H1 (cell line): ENCODE results near the gene ADD1. TPM values are rescaled to one million over a fixed set of nuclear protein-coding genes. Genes with fewer than 3 reads are reported as not detected.
A peak's percentile ranks its signal among the peaks of the same experiment; 100 is the strongest.

Experiments
- CTCF ChIA-PET: fragments of 300-600 bp; sonication (Branson Sonifier 250); formaldehyde crosslinking; loops from one replicate; lab custom pipeline; 2021; ENCODE audit not compliant: partially characterized antibody; lab: Charles Lee
- POLR2A ChIA-PET: fragments of 300-600 bp; sonication (Branson Sonifier 250); formaldehyde crosslinking; loops from one replicate; lab custom pipeline; 2021; ENCODE audit warnings: inconsistent platforms; ENCODE audit not compliant: partially characterized antibody; lab: Charles Lee
- DNase-seq, 2 experiments: peaks; one replicate each; pipeline versions ENCODE4 v3.0.0 to v3.0.0-alpha.2; 2010 to 2022; ENCODE audit warnings: low spot score in 2 of 2, low read depth in 1 of 2, mixed read lengths in 1 of 2
- FAIRE-seq: peaks from 2 replicates; lab custom pipeline; 2011; peaks lifted over from hg19 to GRCh38; lab: Jason Lieb, UNC
- H2AFZ ChIP-seq: 2 replicates; pipeline ENCODE4 v1.8.1; 2012; ENCODE audit warnings: low read length, inconsistent platforms
- H2AK5ac ChIP-seq: 2 replicates; pipeline ENCODE4 v1.6.1; 2013; ENCODE audit warnings: low read depth, low read length
- H2BK120ac ChIP-seq: replicated peaks from 2 replicates; pipeline ENCODE3; 2013; ENCODE audit warnings: low read depth, low read length, inconsistent platforms
- H2BK12ac ChIP-seq: 2 replicates; pipeline ENCODE4 v1.6.1; 2013; ENCODE audit warnings: low read depth, low read length
- H2BK15ac ChIP-seq: 2 replicates; pipeline ENCODE4 v1.6.1; 2013; ENCODE audit warnings: low read length
- H2BK20ac ChIP-seq: 2 replicates; pipeline ENCODE4 v1.6.1; 2013; ENCODE audit warnings: low read length
- H2BK5ac ChIP-seq: 2 replicates; pipeline ENCODE4 v1.6.1; 2013; ENCODE audit warnings: low read depth, low read length
- H3K14ac ChIP-seq: 2 replicates; pipeline ENCODE4 v1.6.1; 2013; ENCODE audit warnings: inconsistent platforms; ENCODE audit not compliant: insufficient read length
- H3K18ac ChIP-seq: 2 replicates; pipeline ENCODE4 v1.6.1; 2013; ENCODE audit warnings: low read length; ENCODE audit errors: extremely low read depth
- H3K23ac ChIP-seq: 2 replicates; pipeline ENCODE4 v1.6.1; 2013; ENCODE audit warnings: inconsistent platforms; ENCODE audit not compliant: insufficient read length
- H3K23me2 ChIP-seq: 2 replicates; pipeline ENCODE4 v1.6.1; 2013; ENCODE audit warnings: low read depth, low read length
- H3K27ac ChIP-seq: 2 replicates; pipeline ENCODE4 v1.6.1; 2011; ENCODE audit warnings: low read depth, low read length, inconsistent platforms
- H3K27me3 ChIP-seq, 4 experiments: replicated peaks in 1 of 4; 1 replicate in 1 of 4; 2 replicates in 3 of 4; pipeline versions ENCODE4 v1.6.1 to v1.8.1; 2011 to 2013; ENCODE audit warnings: low read length in 3 of 4, mild to moderate bottlenecking in 3 of 4, inconsistent platforms in 2 of 4, mixed read lengths in 2 of 4, moderate library complexity in 1 of 4; ENCODE audit not compliant: control insufficient read depth in 3 of 4, insufficient read depth in 3 of 4; ENCODE audit errors: extremely low read depth in 1 of 4
- H3K36me3 ChIP-seq, 4 experiments: 2 replicates each; pipeline versions ENCODE4 v1.6.1 to v1.8.1; 2011 to 2013; ENCODE audit warnings: mild to moderate bottlenecking in 4 of 4, low read length in 3 of 4, moderate library complexity in 2 of 4, control low read depth in 1 of 4, inconsistent platforms in 1 of 4; ENCODE audit not compliant: insufficient read depth in 4 of 4, control insufficient read depth in 2 of 4
- H3K4ac ChIP-seq: replicated peaks from 2 replicates; pipeline ENCODE3; 2013; ENCODE audit warnings: low read length, low read depth, mixed read lengths, inconsistent platforms; ENCODE audit not compliant: insufficient read length
- H3K4me1 ChIP-seq, 4 experiments: replicated peaks in 1 of 4; 1 replicate in 1 of 4; 2 replicates in 3 of 4; pipeline versions ENCODE4 v1.6.1 to v1.8.1; 2011 to 2013; ENCODE audit warnings: low read length in 3 of 4, inconsistent platforms in 2 of 4, mixed read lengths in 1 of 4; ENCODE audit not compliant: insufficient read depth in 4 of 4, control insufficient read depth in 3 of 4
- H3K4me2 ChIP-seq, 2 experiments: 2 replicates each; pipeline versions ENCODE4 v1.6.1 to v1.8.1; 2011 to 2013; ENCODE audit warnings: low read depth in 2 of 2, low read length in 2 of 2, control low read depth in 1 of 2, inconsistent platforms in 1 of 2, mild to moderate bottlenecking in 1 of 2; ENCODE audit not compliant: insufficient read depth in 1 of 2
- H3K4me3 ChIP-seq, 4 experiments: fragments of 200-600, 300-600 bp in 1 of 4; sonication (generic), shearing (Covaris generic), sonication (Bioruptor Twin) in 1 of 4; 2 replicates each; pipeline versions ENCODE4 v1.5.1 to v1.8.1; 2011 to 2016; ENCODE audit warnings: low read length in 4 of 4, low read depth in 3 of 4, control low read depth in 2 of 4, inconsistent platforms in 2 of 4, mild to moderate bottlenecking in 2 of 4, mixed read lengths in 1 of 4, moderate library complexity in 1 of 4; ENCODE audit not compliant: insufficient read depth in 2 of 4; ENCODE audit errors: extremely low read depth in 1 of 4
- H3K56ac ChIP-seq: replicated peaks from 2 replicates; pipeline ENCODE3; 2013; ENCODE audit warnings: low read depth, mild to moderate bottlenecking, mixed read lengths, low read length, inconsistent platforms; ENCODE audit not compliant: insufficient read length
- H3K79me1 ChIP-seq: 2 replicates; pipeline ENCODE4 v1.6.1; 2013; ENCODE audit warnings: low read depth, low read length, control low read depth
- H3K79me2 ChIP-seq, 2 experiments: 2 replicates each; pipeline versions ENCODE4 v1.6.1 to v1.8.1; 2012 to 2013; ENCODE audit warnings: low read length in 2 of 2, mild to moderate bottlenecking in 2 of 2, inconsistent platforms in 1 of 2; ENCODE audit not compliant: insufficient read depth in 2 of 2, control insufficient read depth in 1 of 2
- H3K9ac ChIP-seq, 4 experiments: replicated peaks in 1 of 4; 1 replicate in 1 of 4; 2 replicates in 3 of 4; pipeline versions ENCODE4 v1.6.1 to v1.8.1; 2011 to 2013; ENCODE audit warnings: low read depth in 3 of 4, low read length in 3 of 4, control low read depth in 2 of 4, mild to moderate bottlenecking in 2 of 4, moderate library complexity in 2 of 4, inconsistent platforms in 1 of 4; ENCODE audit errors: extremely low read depth in 1 of 4
- H3K9me3 ChIP-seq, 2 experiments: 2 replicates each; pipeline versions ENCODE4 v1.6.1 to v1.8.1; 2012 to 2013; ENCODE audit warnings: mild to moderate bottlenecking in 2 of 2, moderate library complexity in 2 of 2, control low read depth in 1 of 2, inconsistent platforms in 1 of 2, low read depth in 1 of 2, low read length in 1 of 2, mixed read lengths in 1 of 2; ENCODE audit not compliant: insufficient read depth in 2 of 2
- H4K20me1 ChIP-seq, 2 experiments: replicated peaks in 1 of 2; 2 replicates each; pipeline versions ENCODE3 to v1.8.1; 2011 to 2013; ENCODE audit warnings: inconsistent platforms in 2 of 2, low read length in 2 of 2, mild to moderate bottlenecking in 1 of 2; ENCODE audit not compliant: insufficient read depth in 2 of 2, control insufficient read depth in 1 of 2
- H4K5ac ChIP-seq: 2 replicates; pipeline ENCODE4 v1.6.1; 2013; ENCODE audit warnings: low read length, low read depth, mixed read lengths, inconsistent platforms; ENCODE audit not compliant: insufficient read length
- H4K8ac ChIP-seq: 2 replicates; pipeline ENCODE4 v1.8.0; 2013; ENCODE audit warnings: mild to moderate bottlenecking, moderate library complexity, low read length, inconsistent platforms; ENCODE audit not compliant: insufficient read depth; ENCODE audit errors: extremely low read depth
- H4K91ac ChIP-seq: replicated peaks from 2 replicates; pipeline ENCODE3; 2013; ENCODE audit warnings: low read length, mixed read lengths, inconsistent platforms; ENCODE audit not compliant: insufficient read length
- CHD1 ChIP-seq: IDR thresholded peaks from 2 replicates; pipeline ENCODE4 v1.6.1; 2012; ENCODE audit warnings: low read depth, low read length, improper control_type of control experiment
- POLR2AphosphoS5 ChIP-seq: IDR thresholded peaks from 2 replicates; pipeline ENCODE4 v1.6.1; 2011; ENCODE audit warnings: low read depth, low read length
- SIRT6 ChIP-seq: IDR thresholded peaks from one replicate; pipeline ENCODE4 v1.7.1; 2012; ENCODE audit warnings: low read length, inconsistent platforms
- SP4 ChIP-seq: IDR thresholded peaks from 2 replicates; pipeline ENCODE4 v1.6.1; 2012; ENCODE audit warnings: low read length, inconsistent platforms
- TEAD4 ChIP-seq: IDR thresholded peaks from 2 replicates; pipeline ENCODE4 v1.6.1; 2012; ENCODE audit warnings: low read depth, low read length, inconsistent platforms, mixed read lengths
- WGBS, 2 experiments: shearing (Covaris generic) in 1 of 2; methylation state at CpG; one replicate each; pipeline versions ENCODE4 v1.1.6 to v1.1.7; 2013 to 2015; ENCODE audit warnings: low lambda C conversion rate in 2 of 2, mixed read lengths in 2 of 2, inconsistent platforms in 1 of 2, low coverage in 1 of 2, missing lambda C conversion rate in 1 of 2; ENCODE audit not compliant: insufficient replicate concordance in 2 of 2, insufficient coverage in 1 of 2, insufficient read length in 1 of 2; ENCODE audit errors: extremely low coverage in 1 of 2, missing lambda C conversion rate in 1 of 2; 5-methylcytosine and 5-hydroxymethylcytosine counted together
- polyA plus RNA-seq, 7 experiments: library from polyadenylated mRNA; depleted of rRNA in 3 of 7; stranded (reverse) in 5 of 7; unstranded in 2 of 7; fragments of >200 nt in 5 of 7; fragments of 200-250 nt in 2 of 7; gene quantifications; 1 replicate in 5 of 7; 2 replicates in 1 of 7; 4 replicates in 1 of 7; pipeline versions ENCODE4 v1.2.1 to v1.2.3, GENCODE V29; 2011 to 2013; ENCODE audit warnings: missing spikeins in 2 of 7, mixed read lengths in 2 of 7
- total RNA-seq: library from RNA; stranded (reverse); fragmentation: NEBNext Ultra II Directional; extraction: Animal tissue kit (Norgen Biotek cat#: 25700); gene quantifications from 2 replicates; pipeline ENCODE4 v1.2.1, GENCODE V29; 2021

ADD1 gene
- total and polyA plus RNA-seq, 2 of the 8 experiments (the other 6 are each of a cell fraction or from before 2014, with no cell fraction given), result 113 to 143 TPM

- ChIA-PET POLR2A (interaction anchor here (0.7 to 6.0 kb wide), 7 partner anchors 9 to 174 kb away, joined by 3 to 45 read pairs (median 5); no protein-coding TSS in a partner anchor), CTCF (interaction anchor here (0.9 to 2.0 kb wide), 5 partner anchors 9 to 27 kb away, joined by 4 to 9 read pairs (median 4); no protein-coding TSS in a partner anchor)
- H4K20me1 ChIP-seq, result peaks cover 12 to 32% of the 10 kb centered on the region in 2 experiments
- peak overlapping the region; percentile 29; the same call in 1 of the 2 replicates for H3K27ac ChIP-seq
- peaks cover 15% of the 10 kb centered on the region for H3K23me2 ChIP-seq
- no peak for DNase-seq
- H3K4me3 ChIP-seq, result no peak overlapping the region
- H4K5ac ChIP-seq, result no peak overlapping the region
- H3K79me1 ChIP-seq, result peaks cover 10% of the 10 kb centered on the region
- H2AK5ac ChIP-seq, result no peak overlapping the region
- no peak overlapping the region for H3K56ac ChIP-seq
- H2BK120ac ChIP-seq, result no peak overlapping the region
- H4K8ac ChIP-seq, result no peak overlapping the region
- H3K79me2 ChIP-seq, result peaks cover 0 to 19% of the 10 kb centered on the region in 2 experiments; a peak in 2 of 4 replicates
- TF ChIP-seq TEAD4 (peak; percentile 42; the same call in 1 of the 2 replicates), CHD1 (no peak), SIRT6 (no peak), POLR2AphosphoS5 (peak; percentile 70), SP4 (no peak)
- peaks cover 29 to 50% (median 37%) of the 10 kb centered on the region in 4 experiments for H3K36me3 ChIP-seq
- no peak for FAIRE-seq
- no peak overlapping the region; a peak in 1 of 4 replicates for H3K4me2 ChIP-seq
- H3K9me3 ChIP-seq, result no peaks in the 10 kb centered on the region; a peak in 1 of 4 replicates
- H3K4me1 ChIP-seq, result peaks cover 0 to 14% (median 7%) of the 10 kb centered on the region in 4 experiments; a peak in 6 of 7 replicates
- 82% methylated on average over 23 of the region's 23 CpGs; no CpG with 5 or more reads in 1 of the 2 experiments for WGBS, 2 experiments
- H3K18ac ChIP-seq, result no peak overlapping the region
- H3K4ac ChIP-seq, result no peak overlapping the region
- no peak overlapping the region for H2BK20ac ChIP-seq
- no peaks in the 10 kb centered on the region for H3K27me3 ChIP-seq
- H3K14ac ChIP-seq, result no peak overlapping the region
- H3K23ac ChIP-seq, result no peak overlapping the region
- H2AFZ ChIP-seq, result no peak overlapping the region
- no peak overlapping the region for H3K9ac ChIP-seq
- no peak overlapping the region for H4K91ac ChIP-seq
- no peak overlapping the region for H2BK12ac ChIP-seq
- H2BK5ac ChIP-seq, result no peak overlapping the region
- H2BK15ac ChIP-seq, result no peak overlapping the region
These were observed 93.7 kb downstream of the ADD1 start for GRCh38 chr4:2937146-2937857.
